ENCODE measurements around the gene ARHGEF39. TPM values are rescaled to one million over a fixed set of nuclear protein-coding genes. Genes with fewer than 3 reads are reported as not detected.

Gene ARHGEF39
- total RNA-seq, 4 donors from 2014 or later: 1.3 to 17.5 (median 5.1) TPM

- H3K27ac ChIP-seq: no peak within 1 kb of the TSS
Observed at GRCh38 chr9:35673132-35674024, 8.4 kb upstream of the ARHGEF39 start, which contains the start of gene CA9. Gene CA9, plus strand, starts transcription at chr9:35673928. Its CDS starts 32 bp downstream, at chr9:35673960.

GRCh38 chr9:35669331-35670145 lies 4.5 kb upstream of the ARHGEF39 start:
- 64 to 68% methylated on average over 6 of the region's 6 CpGs for WGBS, 2 donors
- no peaks in the 10 kb centered on the region for H3K36me3 ChIP-seq

More at GRCh38 chr9:35673132-35674024, 8.4 kb upstream of the ARHGEF39 start, which contains the start of gene CA9:
- Histone ChIP-seq H3K36me3 (no peaks in the 10 kb centered on the region), H3K9me3 (no peaks in the 10 kb centered on the region), H3K4me1 (peaks cover 11 to 27% (median 15%) of the 10 kb centered on the region in 3 donors), H3K4me3 (no peak within 1 kb of the TSS), H3K27me3 (peaks cover 0 to 25% (median 3%) of the 10 kb centered on the region in 4 donors)
- TF ChIP-seq CTCF (IDR thresholded peaks at IDR 0.05) (no peak), POLR2A (IDR thresholded peaks at IDR 0.05) (no peak)
- WGBS, 2 donors: 18 to 53% methylated on average over 5 to 6 of the region's 10 CpGs
- no peak for DNase-seq
- intact Hi-C loops (cut with DNase I): no loop called here

GRCh38 chr9:35667939-35668338 lies 2.9 kb upstream of the ARHGEF39 start:
- no peaks in the 10 kb centered on the region for H3K27me3 ChIP-seq
- no peak overlapping the region for H3K4me3 ChIP-seq
- H3K36me3 ChIP-seq: no peaks in the 10 kb centered on the region
- 100% methylated on average over 1 to 2 of the region's 3 CpGs for WGBS, 2 donors
- H3K4me1 ChIP-seq: peaks cover 6 to 28% (median 7%) of the 10 kb centered on the region in 3 donors
- no peak for DNase-seq
- H3K27ac ChIP-seq: no peak overlapping the region
- intact Hi-C loops (cut with DNase I): no loop called here
- TF ChIP-seq POLR2A (IDR thresholded peaks at IDR 0.05) (no peak), CTCF (IDR thresholded peaks at IDR 0.05) (no peak)
- H3K9me3 ChIP-seq: no peaks in the 10 kb centered on the region

More at GRCh38 chr9:35669331-35670145, 4.5 kb upstream of the ARHGEF39 start:
- intact Hi-C loops (cut with DNase I): no loop called here
- H3K4me3 ChIP-seq: no peak overlapping the region
- peaks cover 4 to 25% (median 7%) of the 10 kb centered on the region in 3 donors for H3K4me1 ChIP-seq
- H3K9me3 ChIP-seq: no peaks in the 10 kb centered on the region
- no peak overlapping the region for H3K27ac ChIP-seq
- H3K27me3 ChIP-seq: peaks cover 0 to 3% (median 0%) of the 10 kb centered on the region in 4 donors
- no peak for DNase-seq
- no peak for TF ChIP-seq POLR2A (IDR thresholded peaks at IDR 0.05)
- no peak for TF ChIP-seq CTCF (IDR thresholded peaks at IDR 0.05)

GRCh38 chr9:35666549-35666948 lies 1.6 kb upstream of the ARHGEF39 start:
- no peaks in the 10 kb centered on the region for H3K27me3 ChIP-seq
- peaks cover 6 to 42% (median 11%) of the 10 kb centered on the region in 3 donors for H3K4me1 ChIP-seq
- H3K9me3 ChIP-seq: no peaks in the 10 kb centered on the region
- H3K27ac ChIP-seq: no peak overlapping the region
- H3K4me3 ChIP-seq: no peak overlapping the region
- 68 to 92% methylated on average over 4 to 5 of the region's 5 CpGs for WGBS, 2 donors
- H3K36me3 ChIP-seq: peaks cover 0 to 10% (median 0%) of the 10 kb centered on the region in 3 donors
- DNase-seq: no peak
- TF ChIP-seq CTCF (IDR thresholded peaks at IDR 0.05): no peak
- no peak for TF ChIP-seq POLR2A (IDR thresholded peaks at IDR 0.05)
- intact Hi-C loops (cut with DNase I): no loop called here

Data from esophagus squamous epithelium (tissue), 5 donors.